SJSA1 (cell line): ENCODE measurements around the gene TPPP. TPM values are rescaled to one million over a fixed set of nuclear protein-coding genes. Genes with fewer than 3 reads are reported as not detected.
"Not testable (repeated sequence)": the region's sequence is repeated elsewhere in the genome, so short reads cannot be mapped to it uniquely, and the experiment has no call there.

Experiments used
- DNase-seq, 2 experiments: peaks; one replicate each; pipeline ENCODE4 v3.0.0-alpha.2; 2015 to 2020; ENCODE audit warnings: low spot score in 2 of 2, low read depth in 1 of 2
- H3K27ac ChIP-seq: fragments of 250-450 bp; sonication (Bioruptor Pico); 2 replicates; pipeline ENCODE4 v1.5.1; 2020; ENCODE audit warnings: mild to moderate bottlenecking, moderate library complexity
- H3K27me3 ChIP-seq: fragments of 250-450 bp; sonication (Bioruptor Pico); replicated peaks from 2 replicates; pipeline ENCODE4 v1.5.1; 2020; ENCODE audit warnings: mild to moderate bottlenecking, moderate library complexity
- H3K36me3 ChIP-seq: fragments of 250-450 bp; sonication (Bioruptor Pico); 2 replicates; pipeline ENCODE4 v1.5.1; 2020; ENCODE audit warnings: mild to moderate bottlenecking
- H3K4me1 ChIP-seq: fragments of 250-450 bp; sonication (Bioruptor Pico); replicated peaks from 2 replicates; pipeline ENCODE4 v1.6.1; 2021; ENCODE audit warnings: mild to moderate bottlenecking
- H3K4me3 ChIP-seq: fragments of 250-450 bp; sonication (Bioruptor Pico); 2 replicates; pipeline ENCODE4 v1.5.1; 2020; ENCODE audit warnings: mild to moderate bottlenecking
- H3K9me3 ChIP-seq: fragments of 250-450 bp; sonication (Bioruptor Pico); replicated peaks from 2 replicates; pipeline ENCODE4 v1.5.1; 2020; ENCODE audit warnings: mild to moderate bottlenecking
- total RNA-seq: library from RNA; depleted of rRNA; stranded (reverse); fragments of >200 nt; shearing (Covaris generic); gene quantifications from 2 replicates; pipeline ENCODE4 v1.2.3, GENCODE V29; 2014

The TPPP gene
- total RNA-seq, 1 experiment from 2014 or later, result not detected

GRCh38 chr5:686172-686523 lies 7.0 kb downstream of the TPPP start:
- not testable (repeated sequence) for H3K36me3 ChIP-seq, H3K9me3 ChIP-seq, H3K4me1 ChIP-seq, H3K27ac ChIP-seq, H3K4me3 ChIP-seq
- DNase-seq, result peak in 1 of 2 experiments; percentile 47
- peaks cover 11% of the 10 kb centered on the region for H3K27me3 ChIP-seq

GRCh38 chr5:685262-686171 lies 7.6 kb downstream of the TPPP start:
- Histone ChIP-seq H3K4me3 (no peak overlapping the region), H3K27ac (no peak overlapping the region), H3K9me3 (no peaks in the 10 kb centered on the region), H3K36me3 (no peaks in the 10 kb centered on the region), H3K4me1 (no peaks in the 10 kb centered on the region), H3K27me3 (peaks cover 11% of the 10 kb centered on the region)
- DNase-seq, result peak in 1 of 2 experiments; percentile 42

GRCh38 chr5:684751-685216 lies 8.4 kb downstream of the TPPP start:
- Histone ChIP-seq H3K27me3 (peaks cover 11% of the 10 kb centered on the region), H3K4me1 (no peaks in the 10 kb centered on the region), H3K9me3 (no peaks in the 10 kb centered on the region), H3K36me3 (no peaks in the 10 kb centered on the region), H3K27ac (no peak overlapping the region), H3K4me3 (no peak overlapping the region)
- DNase-seq, result peak in 1 of 2 experiments; percentile 42

GRCh38 chr5:683551-684481 lies 9.3 kb downstream of the TPPP start:
- DNase-seq, result peak in 1 of 2 experiments; percentile 54
- Histone ChIP-seq H3K9me3 (no peaks in the 10 kb centered on the region), H3K27ac (no peak overlapping the region), H3K4me1 (no peaks in the 10 kb centered on the region), H3K27me3 (peaks cover 11% of the 10 kb centered on the region), H3K4me3 (no peak overlapping the region), H3K36me3 (no peaks in the 10 kb centered on the region)

GRCh38 chr5:682651-683358 lies 10.3 kb downstream of the TPPP start:
- peaks cover 11% of the 10 kb centered on the region for H3K27me3 ChIP-seq
- not testable (repeated sequence) for H3K36me3 ChIP-seq, H3K27ac ChIP-seq, H3K4me3 ChIP-seq, H3K4me1 ChIP-seq, H3K9me3 ChIP-seq
- peak in 1 of 2 experiments; percentile 34 for DNase-seq

- peak in 1 of 2 experiments; percentile 15 for DNase-seq
- not testable (repeated sequence) for H3K4me3 ChIP-seq, H3K4me1 ChIP-seq, H3K36me3 ChIP-seq, H3K9me3 ChIP-seq, H3K27ac ChIP-seq
- peaks cover 11% of the 10 kb centered on the region for H3K27me3 ChIP-seq
Measured at GRCh38 chr5:682216-682615, 10.9 kb downstream of the TPPP start.

- DNase-seq, result peak in 1 of 2 experiments; percentile 31
- H3K27ac ChIP-seq, H3K36me3 ChIP-seq, H3K4me1 ChIP-seq, H3K9me3 ChIP-seq, H3K4me3 ChIP-seq: not testable (repeated sequence)
- peaks cover 11% of the 10 kb centered on the region for H3K27me3 ChIP-seq
Measured at GRCh38 chr5:681317-682191, 11.6 kb downstream of the TPPP start.

- H3K36me3 ChIP-seq, H3K4me1 ChIP-seq, H3K27ac ChIP-seq, H3K4me3 ChIP-seq, H3K9me3 ChIP-seq, DNase-seq: not testable (repeated sequence)
- H3K27me3 ChIP-seq, result peaks cover 11% of the 10 kb centered on the region
Measured at GRCh38 chr5:680836-681235, 12.3 kb downstream of the TPPP start.

- H3K9me3 ChIP-seq, H3K27ac ChIP-seq, DNase-seq, H3K36me3 ChIP-seq, H3K4me3 ChIP-seq, H3K4me1 ChIP-seq: not testable (repeated sequence)
- peaks cover 10% of the 10 kb centered on the region for H3K27me3 ChIP-seq
Measured at GRCh38 chr5:680118-680795, 12.9 kb downstream of the TPPP start.

GRCh38 chr5:679166-679895 lies 13.8 kb downstream of the TPPP start:
- not testable (repeated sequence) for H3K27ac ChIP-seq, H3K9me3 ChIP-seq, H3K4me1 ChIP-seq, H3K27me3 ChIP-seq, H3K36me3 ChIP-seq, H3K4me3 ChIP-seq
- DNase-seq, result peak in 1 of 2 experiments; percentile 37

GRCh38 chr5:678521-678920 lies 14.6 kb downstream of the TPPP start:
- H3K27me3 ChIP-seq, result peaks cover 11% of the 10 kb centered on the region
- H3K27ac ChIP-seq, H3K4me1 ChIP-seq, H3K9me3 ChIP-seq, H3K4me3 ChIP-seq, H3K36me3 ChIP-seq, DNase-seq: not testable (repeated sequence)
